22Rv1 (cell line): ENCODE results near the gene TEX11.

Experiments used
- ZFX ChIP-seq: fragments of 450-650 bp; IDR thresholded peaks from 2 replicates; pipeline ENCODE4 v1.6.1; 2017; ENCODE audit warnings: antibody characterized with exemption, borderline replicate concordance
- TF ChIP-seq, protein P1 (sequence below): fragments of 450-650 bp; IDR thresholded peaks from 2 replicates; pipeline ENCODE4 v1.5.1; 2017; ENCODE audit warnings: mild to moderate bottlenecking

DNA sequence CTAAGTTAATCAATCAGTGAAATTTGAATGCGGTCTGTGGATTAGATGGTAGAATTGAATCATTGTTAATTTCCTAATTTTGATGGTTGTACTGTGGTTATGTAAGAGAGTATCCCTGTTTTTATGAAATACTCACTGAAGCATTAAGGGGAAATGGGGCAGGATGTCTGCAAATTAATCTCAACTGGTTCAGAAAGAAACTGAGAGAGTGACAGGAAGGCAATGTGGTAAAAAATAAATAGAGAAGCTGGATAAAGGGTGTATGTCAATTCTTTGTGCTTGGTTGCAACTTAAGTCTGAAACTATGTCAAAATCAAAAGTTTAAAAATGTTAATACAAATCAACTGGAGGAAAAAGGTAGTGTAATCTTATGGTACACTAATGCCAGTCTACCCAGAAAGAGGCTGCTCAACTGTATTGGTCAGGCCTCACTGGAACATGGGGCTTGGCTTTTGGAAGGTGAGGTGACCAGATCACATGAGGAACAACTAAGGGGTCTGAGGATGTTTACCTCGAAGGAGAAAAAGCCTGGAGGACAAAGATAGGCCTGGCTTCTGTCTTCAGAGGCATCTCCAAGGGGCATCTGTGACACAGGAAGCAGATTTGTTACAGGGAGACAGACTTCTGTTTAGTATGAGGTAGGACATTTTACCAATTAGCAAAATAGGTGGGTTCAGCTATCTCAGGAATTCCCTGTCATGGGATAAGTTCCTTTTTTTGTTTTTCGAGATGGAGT lies 380.7 kb downstream of the TEX11 start:
- TF ChIP-seq, protein P1, sequence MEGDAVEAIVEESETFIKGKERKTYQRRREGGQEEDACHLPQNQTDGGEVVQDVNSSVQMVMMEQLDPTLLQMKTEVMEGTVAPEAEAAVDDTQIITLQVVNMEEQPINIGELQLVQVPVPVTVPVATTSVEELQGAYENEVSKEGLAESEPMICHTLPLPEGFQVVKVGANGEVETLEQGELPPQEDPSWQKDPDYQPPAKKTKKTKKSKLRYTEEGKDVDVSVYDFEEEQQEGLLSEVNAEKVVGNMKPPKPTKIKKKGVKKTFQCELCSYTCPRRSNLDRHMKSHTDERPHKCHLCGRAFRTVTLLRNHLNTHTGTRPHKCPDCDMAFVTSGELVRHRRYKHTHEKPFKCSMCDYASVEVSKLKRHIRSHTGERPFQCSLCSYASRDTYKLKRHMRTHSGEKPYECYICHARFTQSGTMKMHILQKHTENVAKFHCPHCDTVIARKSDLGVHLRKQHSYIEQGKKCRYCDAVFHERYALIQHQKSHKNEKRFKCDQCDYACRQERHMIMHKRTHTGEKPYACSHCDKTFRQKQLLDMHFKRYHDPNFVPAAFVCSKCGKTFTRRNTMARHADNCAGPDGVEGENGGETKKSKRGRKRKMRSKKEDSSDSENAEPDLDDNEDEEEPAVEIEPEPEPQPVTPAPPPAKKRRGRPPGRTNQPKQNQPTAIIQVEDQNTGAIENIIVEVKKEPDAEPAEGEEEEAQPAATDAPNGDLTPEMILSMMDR, result no peak
- no peak for TF ChIP-seq ZFX
